Inferior parietal cortex (tissue), 1 donor: ENCODE results near the gene LRRC8E.
A peak's percentile ranks its signal among the peaks of the same experiment; 100 is the strongest.

Source experiments
- DNase-seq: peaks from one replicate; pipeline ENCODE4 v3.0.0-alpha.2; 2016; ENCODE audit errors: extremely low spot score

Gene LRRC8E

GRCh38 chr19:7888145-7888825 is at the start of gene LRRC8E:
TSS of gene LRRC8E (plus strand) at chr19:7888510. CDS start at chr19:7895604, 7,094 bp downstream.
- no peak for DNase-seq

GRCh38 chr19:7839476-7839875 is 48.8 kb upstream of the LRRC8E start:
- DNase-seq, result no peak

GRCh38 chr19:7840629-7841028 is 47.7 kb upstream of the LRRC8E start:
- DNase-seq, result no peak

GRCh38 chr19:7841751-7842660 is 46.3 kb upstream of the LRRC8E start:
- DNase-seq, result no peak

GRCh38 chr19:7842661-7843294 is 45.5 kb upstream of the LRRC8E start:
- no peak for DNase-seq

GRCh38 chr19:7843521-7843920 is 44.8 kb upstream of the LRRC8E start:
- DNase-seq, result no peak

GRCh38 chr19:7844405-7844804 is 43.9 kb upstream of the LRRC8E start:
- no peak for DNase-seq

- DNase-seq, result no peak
These were observed 43.4 kb upstream of the LRRC8E start for GRCh38 chr19:7844951-7845350.

- no peak for DNase-seq
These were observed 42.7 kb upstream of the LRRC8E start for GRCh38 chr19:7845390-7846154.

- DNase-seq, result no peak
These were observed 42.1 kb upstream of the LRRC8E start for GRCh38 chr19:7846155-7846646.

GRCh38 chr19:7847664-7848063 is 40.6 kb upstream of the LRRC8E start:
- DNase-seq, result no peak

GRCh38 chr19:7848779-7849457 is 39.4 kb upstream of the LRRC8E start:
- DNase-seq, result no peak

GRCh38 chr19:7849631-7849999 is 38.7 kb upstream of the LRRC8E start:
- no peak for DNase-seq

GRCh38 chr19:7850000-7850813 is 38.1 kb upstream of the LRRC8E start:
- DNase-seq, result no peak

GRCh38 chr19:7850945-7851622 is 37.2 kb upstream of the LRRC8E start:
- DNase-seq, result no peak

GRCh38 chr19:7851623-7852500 is 36.4 kb upstream of the LRRC8E start:
- peak; percentile 76 for DNase-seq

GRCh38 chr19:7852851-7853769 is 35.2 kb upstream of the LRRC8E start:
- DNase-seq, result peak; percentile 64

GRCh38 chr19:7853770-7854128 is 34.6 kb upstream of the LRRC8E start:
- no peak for DNase-seq
